H1 (cell line): ENCODE measurements around the gene KCNE1. TPM values are rescaled to one million over a fixed set of nuclear protein-coding genes. Genes with fewer than 3 reads are reported as not detected.

ENCODE experiments used
- CBX8 ChIP-seq: fragments of 300-800, 300-1000 bp; sonication (generic); IDR thresholded peaks from 2 replicates; pipeline ENCODE4 v1.7.1; 2016; ENCODE audit warnings: low read depth, low read length, borderline replicate concordance
- PHF8 ChIP-seq: fragments of 200-600 bp; sonication (generic); conservative IDR thresholded peaks from 2 replicates; pipeline ENCODE4 v1.7.1; 2012; ENCODE audit warnings: low read depth, mild to moderate bottlenecking, inconsistent platforms, low read length, moderate library complexity
- RFX5 ChIP-seq: IDR thresholded peaks from 2 replicates; pipeline ENCODE4 v1.6.1; 2011; ENCODE audit warnings: low read depth, low read length, improper control_type of control experiment, borderline replicate concordance
- polyA plus RNA-seq, 7 experiments: library from polyadenylated mRNA; depleted of rRNA in 3 of 7; stranded (reverse) in 5 of 7; unstranded in 2 of 7; fragments of >200 nt in 5 of 7; fragments of 200-250 nt in 2 of 7; gene quantifications; 1 replicate in 5 of 7; 2 replicates in 1 of 7; 4 replicates in 1 of 7; pipeline versions ENCODE4 v1.2.1 to v1.2.3, GENCODE V29; 2011 to 2013; ENCODE audit warnings: missing spikeins in 2 of 7, mixed read lengths in 2 of 7
- total RNA-seq: library from RNA; stranded (reverse); fragmentation: NEBNext Ultra II Directional; extraction: Animal tissue kit (Norgen Biotek cat#: 25700); gene quantifications from 2 replicates; pipeline ENCODE4 v1.2.1, GENCODE V29; 2021

KCNE1 gene
- total and polyA plus RNA-seq, 2 of the 8 experiments (the other 6 are each of a cell fraction or from before 2014, with no cell fraction given) = 0.08 to 0.28 TPM

DNA sequence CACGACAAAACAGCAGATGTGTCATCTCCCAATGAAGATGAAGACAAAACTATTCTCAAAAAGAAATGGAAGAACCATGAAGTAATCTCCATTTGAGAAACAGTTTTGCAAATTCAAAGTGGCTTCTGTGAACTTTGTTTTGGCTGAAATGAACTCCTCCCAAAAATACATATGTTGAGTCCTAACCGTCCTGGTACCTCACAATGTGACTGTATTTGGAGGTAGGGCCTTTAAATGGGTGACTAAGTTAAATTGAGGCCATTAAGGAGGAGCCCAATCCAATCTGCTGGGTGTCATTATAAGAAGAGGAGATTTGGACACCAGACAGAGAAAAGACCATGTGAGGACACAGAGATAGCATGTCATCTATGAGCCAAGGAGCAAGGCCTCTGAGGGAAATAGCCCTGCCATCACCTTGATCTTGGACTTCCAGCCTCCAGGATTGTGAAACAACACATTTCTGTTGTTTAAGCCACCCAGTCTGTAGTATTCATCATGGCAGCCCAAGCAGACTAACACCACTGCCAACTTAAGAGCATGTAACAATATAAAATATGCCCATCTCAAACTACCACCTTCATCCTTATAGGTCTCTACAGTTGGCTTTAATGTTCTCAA lies 38.3 kb upstream of the KCNE1 start (continued):
- TF ChIP-seq PHF8 = no peak
- TF ChIP-seq RFX5 = no peak
- TF ChIP-seq CBX8 = no peak
